Fibroblast of lung (primary cell): ENCODE data around the gene CABP7. TPM values are rescaled to one million over a fixed set of nuclear protein-coding genes. Genes with fewer than 3 reads are reported as not detected.
A peak's percentile ranks its signal among the peaks of the same experiment; 100 is the strongest.

Experiments used
- DNase-seq, 2 donors: peaks; one replicate each; pipeline versions ENCODE4 v3.0.0 to v3.0.0-alpha.2; 2010; ENCODE audit warnings: low read depth in 2 of 2
- H2AFZ ChIP-seq: 2 replicates; pipeline ENCODE4 v1.5.1; 2012; ENCODE audit warnings: low read length, control low read depth, inconsistent platforms
- H3K27ac ChIP-seq: 2 replicates; pipeline ENCODE4 v1.5.1; 2011; ENCODE audit warnings: low read length, control low read depth; ENCODE audit not compliant: insufficient read depth
- H3K27me3 ChIP-seq: 2 replicates; pipeline ENCODE4 v1.5.1; 2011; ENCODE audit warnings: mild to moderate bottlenecking, low read length; ENCODE audit not compliant: control insufficient read depth, insufficient read depth
- H3K36me3 ChIP-seq: 2 replicates; pipeline ENCODE4 v1.5.1; 2011; ENCODE audit warnings: low read length; ENCODE audit not compliant: control insufficient read depth, insufficient read depth
- H3K4me1 ChIP-seq: 2 replicates; pipeline ENCODE4 v1.5.1; 2011; ENCODE audit warnings: low read length; ENCODE audit not compliant: control insufficient read depth, insufficient read depth; ENCODE audit errors: extremely low read depth
- H3K4me2 ChIP-seq: 2 replicates; pipeline ENCODE4 v1.5.1; 2011; ENCODE audit warnings: low read length, control low read depth; ENCODE audit not compliant: insufficient read depth; ENCODE audit errors: extremely low read depth
- H3K4me3 ChIP-seq, 4 experiments: fragments of 200-600 bp in 1 of 4; sonication (generic) in 1 of 4; replicated peaks in 1 of 4; 2 replicates each; pipeline ENCODE4 v1.5.1; 2011 to 2016; ENCODE audit warnings: low read length in 4 of 4, low read depth in 3 of 4, mild to moderate bottlenecking in 3 of 4, control low read depth in 2 of 4, inconsistent platforms in 1 of 4, mixed read lengths in 1 of 4; ENCODE audit not compliant: insufficient read depth in 1 of 4; ENCODE audit errors: control extremely low read depth in 1 of 4
- H3K79me2 ChIP-seq: 2 replicates; pipeline ENCODE4 v1.5.1; 2012; ENCODE audit warnings: mild to moderate bottlenecking, low read length, inconsistent platforms; ENCODE audit not compliant: control insufficient read depth, insufficient read depth
- H3K9ac ChIP-seq: 2 replicates; pipeline ENCODE4 v1.5.1; 2011; ENCODE audit warnings: mild to moderate bottlenecking, low read length, control low read depth; ENCODE audit not compliant: insufficient read depth
- H3K9me3 ChIP-seq: 2 replicates; pipeline ENCODE4 v1.5.1; 2012; ENCODE audit warnings: low read depth, low read length; ENCODE audit not compliant: control insufficient read depth, insufficient read depth
- H4K20me1 ChIP-seq: 2 replicates; pipeline ENCODE4 v1.5.1; 2011; ENCODE audit warnings: low read length; ENCODE audit not compliant: control insufficient read depth, insufficient read depth; ENCODE audit errors: extremely low read depth
- EZH2 ChIP-seq: IDR thresholded peaks from 2 replicates; pipeline ENCODE4 v1.5.1; 2012; ENCODE audit warnings: low read length, control low read depth, mild to moderate bottlenecking; ENCODE audit errors: missing control alignments
- polyA plus RNA-seq, 2 donors: library from polyadenylated mRNA; depleted of rRNA in 1 of 2; stranded (reverse) in 1 of 2; unstranded in 1 of 2; fragments of >200 nt; gene quantifications; 2 replicates each; pipeline ENCODE4 v1.2.1, GENCODE V29; 2011 to 2012; ENCODE audit warnings: missing spikeins in 1 of 2
- total RNA-seq: library from RNA; depleted of rRNA; stranded (reverse); fragments of >200 nt; gene quantifications from 2 replicates; pipeline ENCODE4 v1.2.1, GENCODE V29; 2014
- TF ChIP-seq, protein P1 (sequence below), 2 donors: IDR thresholded peaks in 1 of 2; conservative IDR thresholded peaks in 1 of 2; 1 replicate in 1 of 2; 2 replicates in 1 of 2; pipeline ENCODE4 v1.5.1; 2011 to 2012; ENCODE audit warnings: low read length in 2 of 2, control low read depth in 1 of 2, inconsistent platforms in 1 of 2, low read depth in 1 of 2, mild to moderate bottlenecking in 1 of 2

The CABP7 gene
- total and polyA plus RNA-seq, 2 donors (not counting 1 experiment from before 2014, with no cell fraction given), result not detected

DNA sequence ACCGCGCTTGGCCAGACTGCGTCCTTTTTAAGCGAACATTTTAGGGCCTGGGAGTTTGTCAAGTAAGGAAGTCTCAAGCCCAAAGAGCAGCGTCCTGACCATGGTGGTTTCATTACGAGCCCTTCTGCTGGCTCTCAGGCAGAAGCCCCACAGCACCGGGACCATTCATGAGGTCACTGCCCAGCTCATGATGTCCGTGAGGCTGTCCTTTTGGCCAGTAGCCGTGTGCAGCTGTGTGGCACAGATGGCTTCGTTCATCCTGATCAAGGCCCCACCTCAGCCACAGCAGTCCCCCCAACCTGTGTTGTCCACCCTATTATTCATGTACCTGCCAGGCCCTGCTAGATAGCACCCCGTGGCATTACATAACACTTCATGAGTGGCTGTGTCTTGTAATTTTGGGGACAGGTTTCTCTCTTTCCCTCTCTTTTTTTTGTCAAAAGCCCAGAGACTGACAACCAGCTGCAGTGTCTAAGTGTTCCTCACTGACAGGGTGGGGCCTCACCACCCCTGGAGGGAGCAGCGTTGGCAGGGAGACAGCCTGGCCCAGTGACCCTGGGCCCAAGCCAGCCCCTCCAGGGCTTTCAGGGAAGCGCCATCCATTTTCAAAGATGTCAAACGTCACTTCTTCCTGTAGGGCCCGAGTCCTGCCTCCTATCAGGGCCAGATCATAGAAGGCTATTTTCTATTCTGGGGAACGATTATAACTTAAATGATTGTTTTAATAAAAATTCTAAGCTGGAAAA lies 21.8 kb upstream of the CABP7 start:
- Histone ChIP-seq H3K27me3 (no peaks in the 10 kb centered on the region), H3K9me3 (no peaks in the 10 kb centered on the region), H3K4me1 (peaks cover 5% of the 10 kb centered on the region), H3K36me3 (peaks cover 8% of the 10 kb centered on the region), H3K4me2 (no peak overlapping the region), H3K27ac (no peak overlapping the region), H3K4me3 (no peak overlapping the region), H3K79me2 (no peaks in the 10 kb centered on the region), H3K9ac (no peak overlapping the region), H2AFZ (no peak overlapping the region), H4K20me1 (no peaks in the 10 kb centered on the region)
- TF ChIP-seq, protein P1, sequence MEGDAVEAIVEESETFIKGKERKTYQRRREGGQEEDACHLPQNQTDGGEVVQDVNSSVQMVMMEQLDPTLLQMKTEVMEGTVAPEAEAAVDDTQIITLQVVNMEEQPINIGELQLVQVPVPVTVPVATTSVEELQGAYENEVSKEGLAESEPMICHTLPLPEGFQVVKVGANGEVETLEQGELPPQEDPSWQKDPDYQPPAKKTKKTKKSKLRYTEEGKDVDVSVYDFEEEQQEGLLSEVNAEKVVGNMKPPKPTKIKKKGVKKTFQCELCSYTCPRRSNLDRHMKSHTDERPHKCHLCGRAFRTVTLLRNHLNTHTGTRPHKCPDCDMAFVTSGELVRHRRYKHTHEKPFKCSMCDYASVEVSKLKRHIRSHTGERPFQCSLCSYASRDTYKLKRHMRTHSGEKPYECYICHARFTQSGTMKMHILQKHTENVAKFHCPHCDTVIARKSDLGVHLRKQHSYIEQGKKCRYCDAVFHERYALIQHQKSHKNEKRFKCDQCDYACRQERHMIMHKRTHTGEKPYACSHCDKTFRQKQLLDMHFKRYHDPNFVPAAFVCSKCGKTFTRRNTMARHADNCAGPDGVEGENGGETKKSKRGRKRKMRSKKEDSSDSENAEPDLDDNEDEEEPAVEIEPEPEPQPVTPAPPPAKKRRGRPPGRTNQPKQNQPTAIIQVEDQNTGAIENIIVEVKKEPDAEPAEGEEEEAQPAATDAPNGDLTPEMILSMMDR (conservative IDR thresholded peaks at IDR 0.05 in 1 of 2, IDR thresholded peaks at IDR 0.05 in 1 of 2; ENCODE audit: low read depth in 1 of 2, low read length in 2 of 2), result no peak
- no peak for TF ChIP-seq EZH2
- DNase-seq, result no peak

DNA sequence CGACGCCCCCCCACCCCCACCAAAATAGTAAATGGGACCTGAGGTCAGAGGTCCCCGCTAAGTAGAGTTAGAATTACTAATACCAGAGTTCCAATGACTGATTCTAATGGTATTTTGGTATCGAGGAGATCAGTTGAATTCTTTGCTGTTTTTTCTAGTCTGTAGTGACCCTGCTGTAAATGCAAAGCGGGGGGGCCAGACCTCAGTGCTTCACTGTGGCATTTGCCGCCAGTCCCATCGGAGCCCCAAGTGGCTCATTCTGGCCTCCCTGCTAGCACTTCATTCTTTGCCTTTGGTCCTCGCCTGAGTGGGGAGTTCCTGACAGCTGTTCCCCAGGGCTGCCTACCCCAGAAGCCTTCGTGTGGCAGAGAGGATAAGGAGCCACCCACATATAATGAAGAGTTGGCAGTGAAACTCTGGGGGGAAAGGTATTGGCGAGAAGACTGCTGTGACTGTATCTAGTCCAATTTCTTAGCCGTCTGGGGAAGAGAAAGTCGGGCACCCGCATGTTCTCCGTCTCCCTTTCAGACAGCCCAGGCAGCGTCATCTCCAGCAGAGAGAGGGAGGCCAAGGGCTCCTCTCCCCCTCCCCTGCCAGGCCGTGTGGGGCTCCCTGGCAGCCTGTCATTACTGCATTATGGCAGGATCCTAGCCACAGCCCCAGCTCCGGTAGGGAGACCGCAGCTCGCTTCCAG lies 19.4 kb upstream of the CABP7 start:
- H3K27me3 ChIP-seq, result no peaks in the 10 kb centered on the region
- H3K4me3 ChIP-seq, result no peak overlapping the region
- H4K20me1 ChIP-seq, result no peaks in the 10 kb centered on the region
- no peak overlapping the region for H3K9ac ChIP-seq
- no peaks in the 10 kb centered on the region for H3K9me3 ChIP-seq
- peaks cover 7% of the 10 kb centered on the region for H3K36me3 ChIP-seq
- TF ChIP-seq EZH2, result no peak
- TF ChIP-seq, protein P1 (conservative IDR thresholded peaks at IDR 0.05 in 1 of 2, IDR thresholded peaks at IDR 0.05 in 1 of 2; ENCODE audit: low read depth in 1 of 2, low read length in 2 of 2), result no peak
- H3K27ac ChIP-seq, result no peak overlapping the region
- peak in 1 of 2 donors; percentile 65 for DNase-seq
- H3K79me2 ChIP-seq, result no peaks in the 10 kb centered on the region
- peaks cover 5% of the 10 kb centered on the region for H3K4me1 ChIP-seq
- H2AFZ ChIP-seq, result no peak overlapping the region
- peak overlapping the region; percentile 32 for H3K4me2 ChIP-seq

DNA sequence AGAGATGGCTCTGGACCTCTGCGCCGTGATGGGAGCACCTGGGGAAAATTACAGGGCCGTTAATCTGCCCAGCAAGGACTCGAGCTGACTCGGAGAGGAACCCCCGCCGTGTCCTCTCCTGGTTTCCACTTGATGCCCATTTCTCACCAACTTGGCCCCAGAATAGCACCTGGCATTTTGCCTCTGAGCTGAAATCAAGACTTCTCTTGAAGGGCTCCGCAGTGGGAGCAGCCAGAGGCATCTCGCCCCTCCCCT lies 19.0 kb upstream of the CABP7 start:
- TF ChIP-seq, protein P1 (conservative IDR thresholded peaks at IDR 0.05 in 1 of 2, IDR thresholded peaks at IDR 0.05 in 1 of 2; ENCODE audit: low read depth in 1 of 2, low read length in 2 of 2), result no peak
- no peak for TF ChIP-seq EZH2
- Histone ChIP-seq H3K79me2 (no peaks in the 10 kb centered on the region), H3K27ac (no peak overlapping the region), H3K27me3 (no peaks in the 10 kb centered on the region), H3K36me3 (peaks cover 4% of the 10 kb centered on the region), H3K4me3 (no peak overlapping the region), H2AFZ (no peak overlapping the region), H3K9ac (no peak overlapping the region), H3K4me2 (no peak overlapping the region), H3K9me3 (no peaks in the 10 kb centered on the region), H4K20me1 (no peaks in the 10 kb centered on the region), H3K4me1 (peaks cover 5% of the 10 kb centered on the region)
- no peak for DNase-seq
